GM21526 (cell line): ENCODE measurements around the gene SND1.

Experiments used
- ATAC-seq: cut with Tn5 transposase; IDR thresholded peaks from one replicate; pipeline ENCODE4 v1.9.1; 2021; ENCODE audit warnings: moderate library complexity; ENCODE audit not compliant: unreplicated experiment, low FRiP score

SND1 gene

DNA sequence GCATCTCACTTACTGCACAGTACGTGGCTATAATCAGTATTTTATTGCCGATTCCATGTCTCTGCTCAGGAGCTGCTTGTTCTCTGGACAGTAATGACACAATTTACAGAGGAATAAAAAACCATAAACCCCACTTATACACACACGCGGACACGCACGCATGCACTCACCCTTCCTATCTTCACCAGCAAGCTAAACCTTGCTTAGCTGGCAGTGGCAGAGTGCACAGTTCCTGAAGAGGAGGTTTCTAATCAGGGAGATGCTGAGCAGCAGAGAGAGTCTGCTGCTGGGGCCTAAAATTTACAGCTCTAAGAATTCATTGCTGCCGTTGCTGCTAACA, 66.3 kb downstream of the SND1 start:
- no peak for ATAC-seq

DNA sequence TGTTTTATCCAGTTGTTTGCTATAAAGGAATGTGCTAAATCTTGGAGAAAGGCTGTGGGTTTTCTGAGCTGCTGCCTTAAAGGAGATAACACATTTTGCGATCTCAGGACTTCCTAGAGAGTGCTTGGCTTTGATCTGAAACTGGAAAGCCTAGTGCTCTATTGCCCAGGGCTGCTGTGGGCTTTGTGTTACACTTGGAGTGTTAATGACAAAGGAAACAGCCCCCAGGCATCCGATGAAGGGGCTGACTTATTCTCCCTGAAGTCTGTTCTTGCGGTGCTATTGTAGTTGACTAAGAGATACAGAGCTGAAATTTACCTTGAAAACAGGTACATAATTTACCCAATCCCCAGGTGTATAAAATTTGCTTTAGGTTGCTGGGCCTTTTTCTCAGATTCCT, 74.5 kb downstream of the SND1 start:
- ATAC-seq: no peak

DNA sequence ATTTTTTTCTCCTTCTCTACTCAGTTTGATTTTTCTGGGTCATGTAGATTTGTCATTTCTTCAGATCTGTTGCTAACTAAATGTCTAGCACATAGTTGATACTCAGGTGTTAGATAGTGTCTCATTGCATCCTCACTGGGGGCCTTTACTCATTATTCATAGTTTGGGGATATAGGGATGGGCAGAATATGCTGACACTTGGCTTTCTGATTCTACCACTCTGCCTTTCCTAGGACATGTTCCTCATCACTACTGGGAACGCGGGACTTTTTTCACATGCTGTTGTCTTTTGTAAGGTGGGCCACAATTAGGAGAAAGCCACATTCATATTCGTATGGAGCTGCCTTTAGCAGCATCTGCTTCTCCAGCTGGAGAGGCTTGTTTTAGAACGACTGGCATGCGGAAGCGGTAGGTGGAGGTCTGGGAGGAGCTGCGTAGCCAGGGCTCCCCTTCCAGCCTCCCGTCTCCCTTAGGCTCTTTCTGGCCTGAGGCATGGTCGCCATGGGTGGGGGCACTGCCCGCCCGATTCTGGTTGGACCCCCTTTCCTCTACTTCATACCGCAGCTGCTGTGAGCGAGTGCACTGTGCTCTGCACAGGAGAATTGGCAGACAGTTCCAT, 78.8 kb downstream of the SND1 start:
- no peak for ATAC-seq

DNA sequence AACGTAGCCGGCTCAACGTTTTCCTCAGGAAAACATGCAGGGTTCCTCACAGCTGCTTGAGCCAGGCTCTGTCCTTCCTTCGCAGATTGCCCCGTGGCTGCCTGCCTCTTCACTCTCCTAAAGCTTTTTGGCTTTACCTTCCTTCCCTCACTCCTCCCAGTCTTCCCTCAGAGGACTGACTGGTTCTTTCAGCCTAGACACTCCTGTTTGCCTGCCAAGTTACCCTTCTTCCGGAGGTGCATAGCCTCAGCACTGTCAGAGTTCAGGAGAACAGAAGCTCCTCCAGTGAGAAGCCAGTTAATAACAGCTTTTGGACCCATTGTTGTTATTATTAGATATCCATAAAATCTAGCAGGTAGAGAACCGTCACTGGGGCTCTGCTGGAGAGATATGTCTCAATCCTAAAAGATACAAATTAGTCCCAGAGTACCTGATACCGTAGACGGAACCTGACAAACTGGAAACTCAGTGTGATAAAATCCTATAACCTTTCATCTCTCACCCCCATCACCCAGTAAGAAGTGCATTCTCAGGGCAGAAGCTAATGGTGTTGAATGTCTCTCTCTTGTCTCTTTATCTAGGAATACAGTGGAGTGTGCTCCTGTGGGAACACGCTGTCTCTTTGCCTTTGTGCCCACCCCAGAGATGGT, 79.6 kb downstream of the SND1 start:
- ATAC-seq: no peak

DNA sequence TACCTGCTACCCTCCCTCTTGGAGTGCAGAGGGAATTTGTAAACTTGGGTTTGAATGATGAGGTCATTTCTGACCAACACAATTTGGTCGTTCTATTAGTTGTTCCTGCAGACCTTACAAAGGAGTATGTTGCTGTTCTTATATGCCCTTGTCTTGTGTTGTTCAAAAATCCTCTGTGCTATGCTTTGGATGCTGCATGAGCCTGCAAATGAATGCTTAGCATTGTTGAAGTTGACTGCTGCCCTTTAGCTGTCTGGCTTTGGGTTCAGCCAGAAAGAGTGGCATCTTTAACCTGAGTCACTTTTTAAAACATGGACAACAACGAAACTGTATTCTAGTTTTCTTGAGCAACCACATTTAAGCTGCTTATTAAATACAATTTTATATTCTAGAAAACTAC, 80.3 kb downstream of the SND1 start:
- no peak for ATAC-seq

DNA sequence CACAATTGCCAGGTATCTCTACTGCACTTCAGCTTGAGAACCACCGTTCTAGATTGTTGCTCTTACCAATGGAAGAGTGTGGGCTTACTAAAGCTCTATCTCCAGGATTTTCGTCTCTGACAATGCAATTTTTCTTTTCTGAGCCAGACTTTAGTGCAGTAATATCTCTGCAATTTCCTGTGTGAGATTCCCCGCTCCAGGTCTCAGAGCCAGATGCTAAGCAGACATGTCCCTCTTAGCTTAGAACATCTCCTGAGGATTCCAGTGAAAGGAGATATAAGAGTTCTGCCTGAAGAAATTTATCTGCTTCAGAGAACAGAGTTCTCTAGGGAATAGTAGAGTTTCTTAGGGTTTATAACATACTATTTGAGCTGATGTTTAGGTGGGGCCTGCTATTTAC, 82.0 kb downstream of the SND1 start:
- no peak for ATAC-seq

DNA sequence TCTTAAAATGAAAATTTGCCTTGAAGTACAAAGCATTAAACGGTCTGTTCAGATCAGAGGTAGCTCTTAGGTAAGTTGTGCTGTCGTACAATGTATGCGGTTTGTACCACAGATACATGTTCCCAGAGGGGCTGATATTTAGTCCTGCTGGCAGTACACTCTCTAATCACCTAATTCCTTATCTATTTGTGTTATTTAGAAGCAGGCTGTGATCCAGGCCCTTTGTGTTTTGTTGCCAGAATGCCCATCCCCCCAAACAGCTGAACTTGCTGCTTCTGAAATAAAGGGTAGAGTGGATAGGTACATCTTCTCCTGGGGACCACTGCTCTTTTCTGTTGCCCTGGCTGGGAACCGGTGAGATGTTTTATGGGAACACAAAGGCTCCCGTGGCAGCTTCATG, 84.5 kb downstream of the SND1 start:
- no peak for ATAC-seq

DNA sequence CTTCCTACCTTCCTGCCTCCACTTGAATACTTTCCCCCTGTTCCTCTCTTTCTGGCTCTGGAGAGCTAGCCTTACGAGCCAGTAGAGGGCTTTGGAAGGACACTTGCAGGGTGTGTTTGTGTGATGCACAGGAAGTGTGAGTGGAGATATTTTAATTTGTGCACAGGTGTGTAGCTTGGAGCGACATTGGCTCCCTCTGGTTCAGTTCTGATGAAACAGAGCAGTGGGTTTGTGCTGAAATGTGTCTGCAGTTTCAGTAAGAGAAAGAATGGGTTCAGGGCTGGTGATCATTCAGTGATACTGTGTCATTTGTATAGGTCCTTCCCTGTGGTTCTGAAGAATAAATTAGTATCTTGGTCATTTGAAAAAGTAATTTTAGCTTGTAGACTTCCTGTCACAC, 86.9 kb downstream of the SND1 start:
- no peak for ATAC-seq

DNA sequence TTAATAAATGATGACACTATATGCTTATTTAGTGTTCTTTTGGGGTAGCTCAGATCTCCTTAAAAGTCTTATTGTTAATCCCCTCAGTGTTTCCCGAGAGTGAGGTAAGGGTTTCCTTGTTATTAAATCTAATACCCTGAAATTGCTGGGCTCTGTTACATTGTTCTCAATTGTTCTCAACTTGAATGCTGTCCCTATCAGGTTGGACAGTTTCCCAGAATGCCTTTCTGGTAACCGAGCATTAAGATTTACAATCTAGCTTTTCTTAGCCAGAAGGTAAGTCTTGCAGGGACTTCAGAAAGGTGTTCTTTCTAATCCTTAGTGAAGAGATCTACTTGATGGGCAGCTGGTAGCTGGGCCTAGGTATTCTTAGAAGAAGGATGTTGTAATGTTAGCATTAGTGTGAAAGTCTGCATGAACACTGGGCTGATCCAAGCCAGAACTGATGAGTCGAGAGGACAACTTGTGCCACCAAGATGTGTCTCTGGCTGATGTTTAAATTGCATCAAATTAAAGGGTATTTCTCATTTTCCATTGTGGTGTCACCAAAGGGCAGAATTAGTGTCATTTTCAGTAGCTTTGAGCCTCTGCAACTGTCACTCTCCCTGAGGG, 89.9 kb downstream of the SND1 start:
- no peak for ATAC-seq

DNA sequence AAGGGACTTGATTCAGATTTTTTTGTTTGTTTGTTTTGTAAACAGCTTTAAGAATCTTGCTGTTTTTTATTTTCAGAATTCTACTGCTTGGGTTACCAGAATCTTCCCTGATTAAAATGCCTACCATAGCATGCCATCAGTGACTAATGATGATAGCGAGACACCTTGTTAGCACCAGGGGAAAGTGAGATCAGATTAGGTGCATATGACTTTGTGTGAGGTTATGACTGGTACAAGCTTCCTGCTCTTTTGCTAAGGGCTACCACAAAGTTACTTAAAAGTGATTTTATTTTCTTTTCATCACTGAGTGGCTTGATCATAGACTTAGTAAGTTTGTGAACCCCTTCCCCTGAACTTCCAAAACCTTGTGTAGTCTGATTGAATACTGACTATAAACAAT, 93.5 kb downstream of the SND1 start:
- no peak for ATAC-seq

DNA sequence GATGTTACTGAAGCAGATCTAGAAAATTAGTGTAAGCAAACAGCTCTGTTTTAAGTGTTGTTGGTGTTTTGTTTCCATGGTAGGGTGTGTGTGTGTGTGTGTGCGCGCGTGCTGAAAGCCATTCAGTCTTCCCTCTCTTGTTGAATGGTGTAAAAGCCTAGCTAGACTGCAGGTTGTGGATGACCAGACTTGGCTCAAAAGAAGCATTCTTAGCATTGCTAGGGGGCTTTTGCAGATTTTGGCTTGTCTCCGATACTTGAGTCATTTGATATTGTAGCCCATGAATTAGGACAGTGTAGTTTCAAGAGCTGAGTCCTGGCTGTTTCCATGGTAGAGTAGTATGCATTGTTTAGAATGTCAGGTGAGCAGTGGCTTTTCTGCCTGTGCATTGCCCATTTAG, 99.1 kb downstream of the SND1 start:
- no peak for ATAC-seq

DNA sequence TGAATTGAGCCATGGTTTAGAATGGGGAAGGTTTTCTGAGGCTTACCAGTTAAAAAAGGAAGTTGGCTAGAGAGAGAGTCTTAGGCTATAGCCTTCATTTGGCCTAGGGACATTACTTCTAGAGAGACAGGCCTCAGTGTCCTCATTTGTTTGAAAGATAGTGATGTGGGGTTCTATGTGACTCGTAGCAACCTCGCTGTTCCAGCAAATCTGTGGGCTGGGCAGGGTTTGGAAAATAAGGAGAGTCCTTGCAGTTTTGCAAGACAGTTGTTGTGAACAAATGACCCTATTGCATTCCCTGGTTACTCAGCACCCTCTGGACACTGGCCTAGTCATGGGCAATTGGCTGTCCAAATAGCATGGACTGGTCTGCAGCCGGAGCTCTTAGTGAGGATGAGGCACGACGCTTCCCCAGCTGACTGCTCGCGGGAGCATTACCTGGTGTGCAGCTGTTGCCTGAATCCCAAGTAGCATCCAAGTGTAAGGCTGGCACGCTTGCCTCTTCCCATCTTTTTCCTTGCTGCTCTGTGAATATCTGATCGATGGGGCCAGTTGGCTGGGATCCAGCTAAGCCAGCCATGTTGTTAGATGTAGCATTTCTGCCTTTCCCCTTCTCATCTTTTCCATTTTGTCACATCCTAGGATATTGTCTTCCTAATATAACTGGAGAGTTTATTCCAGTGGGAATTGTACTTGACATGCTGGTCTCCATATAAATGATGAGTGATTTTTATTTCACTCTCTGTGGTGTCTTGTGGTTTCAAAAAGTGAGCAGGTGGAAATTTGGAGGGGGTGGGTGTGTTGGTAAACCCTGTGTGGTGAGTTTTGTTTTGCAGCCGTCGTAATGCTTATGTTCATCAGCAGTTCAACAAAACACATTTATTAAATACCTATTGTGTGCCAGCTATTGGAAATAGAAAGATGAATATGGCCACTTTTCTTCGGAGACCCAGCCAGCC, 99.8 kb downstream of the SND1 start:
- no peak for ATAC-seq

DNA sequence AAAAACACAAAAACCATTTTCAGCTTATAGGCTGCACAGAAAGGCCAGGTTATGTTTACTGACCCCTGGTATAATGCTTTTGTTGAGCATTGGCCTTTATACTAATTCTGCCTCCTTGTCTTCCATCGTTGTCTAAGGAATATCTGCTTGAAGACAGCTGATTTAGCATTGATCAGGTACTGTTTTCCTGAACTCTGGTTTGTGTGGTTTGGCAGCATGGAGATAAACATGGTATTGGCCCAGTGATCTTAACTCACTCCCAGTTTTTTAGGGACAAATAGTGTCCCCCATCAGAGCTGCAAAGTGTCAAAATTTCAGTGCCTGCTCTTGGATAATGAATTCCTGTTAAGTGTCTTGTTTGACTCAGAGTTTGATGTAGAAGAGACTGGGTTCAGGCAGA, 100.8 kb downstream of the SND1 start:
- no peak for ATAC-seq

DNA sequence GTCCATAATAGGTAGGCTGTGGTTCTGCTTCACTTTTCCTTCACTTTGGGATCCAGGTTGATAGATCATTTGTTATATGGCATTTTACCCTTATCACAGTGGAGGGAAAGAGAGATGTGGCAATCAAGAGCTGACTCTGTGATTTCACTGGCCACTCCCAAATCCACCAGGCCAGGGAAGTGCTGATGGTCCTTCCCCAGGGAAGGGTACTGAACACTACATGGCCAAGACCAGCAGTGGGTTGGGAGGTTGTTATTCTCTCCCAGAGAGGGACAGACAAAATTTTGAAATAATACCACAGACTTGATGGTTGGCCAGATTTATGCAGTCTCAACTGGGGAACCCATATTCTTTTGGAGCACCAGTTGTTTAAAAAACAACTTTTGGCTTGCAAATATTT, 102.5 kb downstream of the SND1 start:
- ATAC-seq: no peak

DNA sequence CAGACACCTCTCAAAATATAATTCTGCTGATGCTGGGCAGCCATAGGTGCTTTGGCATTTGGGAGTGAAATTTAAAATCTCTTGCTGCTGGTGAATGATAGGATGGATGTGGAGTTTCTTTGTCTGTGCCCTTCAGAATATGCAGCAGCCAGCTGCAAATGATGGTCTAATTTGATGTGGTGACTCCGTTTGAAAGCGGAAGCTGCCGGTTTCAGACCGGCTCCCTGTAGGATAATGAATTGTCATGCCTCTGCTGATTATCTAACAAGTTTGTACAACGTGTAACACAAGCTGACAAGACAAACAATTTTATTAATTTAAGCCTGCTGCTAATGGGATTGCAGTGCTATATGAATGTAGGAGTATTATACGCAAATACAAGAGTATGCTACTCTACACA, 103.5 kb downstream of the SND1 start:
- no peak for ATAC-seq

DNA sequence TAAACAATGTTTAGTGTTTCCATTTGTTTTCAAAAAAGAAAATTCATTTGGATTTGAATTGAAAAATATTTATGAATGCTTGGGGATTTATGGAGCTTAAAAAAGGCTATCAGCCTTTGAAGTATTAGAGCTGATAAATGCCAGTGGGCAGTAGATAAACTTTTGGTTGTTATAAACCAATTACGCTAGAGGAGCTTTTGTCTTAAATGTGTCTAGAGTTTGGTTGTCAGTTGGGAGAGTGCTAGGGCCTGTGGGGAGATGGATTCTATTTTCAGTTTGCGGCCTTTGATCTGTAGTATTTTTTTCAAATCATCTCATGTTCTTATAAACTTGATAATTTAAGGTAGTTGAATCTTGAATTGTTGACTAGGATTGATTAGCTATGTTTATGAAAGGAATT, 104.0 kb downstream of the SND1 start:
- no peak for ATAC-seq

DNA sequence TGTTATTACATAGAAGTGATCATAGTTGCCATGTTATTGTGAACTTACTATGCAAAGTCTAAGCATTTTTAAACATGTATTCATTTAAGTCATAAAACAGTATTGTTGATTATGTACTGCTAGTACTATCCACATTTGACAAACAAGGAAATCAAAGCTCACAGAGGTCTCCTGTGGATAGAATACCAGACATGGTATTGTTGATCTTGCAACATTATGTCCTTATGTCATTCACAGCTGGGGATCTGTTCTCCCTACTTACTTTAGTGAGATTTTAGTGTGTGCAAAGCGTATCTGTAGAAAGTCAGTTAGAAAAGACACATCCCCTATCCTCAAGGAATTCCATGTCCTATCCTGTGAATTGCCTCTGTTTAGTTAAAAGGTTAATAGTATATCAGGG, 106.1 kb downstream of the SND1 start:
- no peak for ATAC-seq

DNA sequence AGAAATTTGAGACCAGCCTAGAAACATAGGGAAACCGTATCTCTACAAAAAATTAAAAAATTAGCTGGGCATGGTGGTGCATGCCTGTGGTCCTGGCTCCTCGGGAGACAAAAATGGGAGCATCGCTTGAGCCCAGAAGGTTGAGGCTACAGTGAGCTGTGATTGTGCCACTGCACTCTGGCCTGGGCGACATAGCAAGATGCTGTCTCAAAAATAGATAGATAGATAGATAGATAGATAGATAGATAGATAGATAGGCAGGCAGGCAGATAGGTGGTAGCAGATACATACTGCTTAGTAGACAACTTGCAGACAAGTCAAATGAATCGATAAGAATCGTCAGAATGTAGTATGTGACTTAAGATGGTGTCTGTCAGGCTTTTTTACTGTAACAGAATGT, 106.9 kb downstream of the SND1 start:
- no peak for ATAC-seq

DNA sequence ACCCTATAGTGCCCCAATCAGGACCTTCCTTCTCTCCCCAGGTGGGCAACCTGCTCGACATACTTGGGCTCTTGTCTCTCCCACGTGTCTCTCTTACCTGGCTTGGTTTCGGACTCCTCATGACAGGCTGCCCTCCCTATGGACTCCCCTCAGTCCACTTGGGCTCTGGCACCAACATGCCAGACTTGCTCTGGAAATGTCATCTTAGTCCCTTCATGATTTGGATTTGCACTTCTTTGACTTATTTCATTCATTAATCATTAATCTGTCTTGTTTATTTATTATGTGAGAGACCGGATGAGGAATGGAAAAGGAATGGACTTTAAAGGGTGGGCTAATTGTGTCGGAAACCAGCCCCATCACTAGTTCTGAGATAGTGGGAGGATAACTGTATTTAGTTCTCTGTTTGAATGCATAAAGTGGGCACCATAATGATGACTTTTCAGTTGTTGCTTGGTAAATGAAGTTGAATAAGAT, 108.0 kb downstream of the SND1 start:
- no peak for ATAC-seq

DNA sequence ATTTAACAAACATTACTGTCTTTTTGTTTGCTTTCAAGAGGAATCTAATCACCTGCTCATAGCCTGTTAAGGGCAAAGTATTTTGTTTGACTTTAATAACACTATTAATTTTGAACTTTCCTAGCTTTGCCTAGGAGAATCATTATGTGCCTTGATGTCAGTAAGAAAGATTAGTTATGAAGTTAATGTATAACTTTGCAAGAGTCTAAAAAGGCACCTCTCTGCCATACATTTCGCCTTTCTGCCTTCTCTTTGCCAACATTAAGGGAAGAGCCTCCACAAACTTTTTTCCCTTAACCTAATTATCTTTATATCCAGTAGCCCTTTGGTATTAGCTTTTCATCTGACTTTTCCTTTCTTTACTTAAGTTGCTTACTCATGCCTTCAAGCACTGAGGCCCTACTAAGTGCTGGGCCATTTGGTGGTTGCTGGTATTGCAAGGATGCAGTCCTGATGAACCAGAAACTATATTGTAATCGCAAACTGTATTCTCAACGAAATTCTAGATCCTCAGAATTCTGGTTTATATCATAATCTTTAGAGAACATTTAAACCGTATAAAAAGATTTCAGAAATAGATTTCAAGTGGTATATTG, 108.5 kb downstream of the SND1 start:
- ATAC-seq: no peak

DNA sequence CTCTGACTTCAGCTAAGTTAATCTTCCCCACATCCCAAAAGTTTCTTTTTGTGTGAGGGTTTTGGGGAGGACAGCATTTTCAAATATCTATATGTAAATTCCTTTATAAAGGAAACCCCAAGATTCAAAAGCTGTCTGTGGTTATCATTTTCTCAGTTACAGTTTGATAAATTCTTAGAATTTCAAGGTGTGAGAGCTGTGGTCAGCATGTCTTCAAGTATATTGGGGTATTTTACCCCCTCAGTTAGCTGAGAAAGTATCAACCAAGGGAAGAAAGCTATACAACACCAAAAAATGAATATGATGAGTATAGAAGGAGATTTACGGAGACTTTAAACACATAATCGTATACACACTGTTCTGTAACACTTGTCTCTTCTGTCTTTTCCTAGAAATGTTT, 109.2 kb downstream of the SND1 start:
- no peak for ATAC-seq
